Choroid plexus epithelial cell (primary cell): Measurements from ENCODE around the gene CLDN11.

ENCODE experiments used
- DNase-seq: peaks from one replicate; pipeline ENCODE4 v3.0.0-alpha.2; 2010; ENCODE audit warnings: low read depth
- H3K4me3 ChIP-seq: 2 replicates; pipeline ENCODE4 v1.5.1; 2011; ENCODE audit warnings: low read depth, mild to moderate bottlenecking, control low read depth, low read length, moderate library complexity
- CTCF ChIP-seq: conservative IDR thresholded peaks from 2 replicates; pipeline ENCODE4 v1.5.1; 2011; ENCODE audit warnings: low read depth, mild to moderate bottlenecking, control low read depth, inconsistent platforms, low read length, moderate library complexity

The CLDN11 gene

DNA sequence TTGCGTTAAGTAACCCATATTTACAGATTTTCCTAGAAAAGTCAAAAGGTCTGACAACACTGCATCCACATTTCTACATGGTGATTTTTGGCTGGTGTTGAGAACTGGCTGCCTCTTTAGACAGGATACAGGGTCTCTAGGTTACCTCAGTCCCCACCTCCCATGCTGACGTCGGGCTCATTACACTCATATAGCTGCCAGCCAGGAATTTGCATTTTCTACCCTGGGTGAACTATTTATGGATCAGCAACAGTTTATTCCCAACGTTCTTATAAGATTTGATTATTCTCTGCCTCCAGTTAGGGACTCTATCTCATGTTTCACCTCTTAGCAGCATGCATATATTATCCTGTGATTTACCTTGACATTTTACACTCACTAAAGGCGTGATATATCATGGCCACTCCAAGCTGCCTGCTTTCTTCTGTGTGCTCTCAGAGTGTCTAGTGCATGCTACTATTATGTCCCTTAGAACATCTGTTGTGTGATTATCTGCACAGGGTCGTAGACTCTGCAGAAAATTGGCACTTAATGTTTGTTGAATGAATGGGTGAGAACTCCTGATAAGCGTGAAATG, 49.0 kb downstream of the CLDN11 start:
- DNase-seq = no peak
- H3K4me3 ChIP-seq = no peak overlapping the region
- TF ChIP-seq CTCF = no peak

DNA sequence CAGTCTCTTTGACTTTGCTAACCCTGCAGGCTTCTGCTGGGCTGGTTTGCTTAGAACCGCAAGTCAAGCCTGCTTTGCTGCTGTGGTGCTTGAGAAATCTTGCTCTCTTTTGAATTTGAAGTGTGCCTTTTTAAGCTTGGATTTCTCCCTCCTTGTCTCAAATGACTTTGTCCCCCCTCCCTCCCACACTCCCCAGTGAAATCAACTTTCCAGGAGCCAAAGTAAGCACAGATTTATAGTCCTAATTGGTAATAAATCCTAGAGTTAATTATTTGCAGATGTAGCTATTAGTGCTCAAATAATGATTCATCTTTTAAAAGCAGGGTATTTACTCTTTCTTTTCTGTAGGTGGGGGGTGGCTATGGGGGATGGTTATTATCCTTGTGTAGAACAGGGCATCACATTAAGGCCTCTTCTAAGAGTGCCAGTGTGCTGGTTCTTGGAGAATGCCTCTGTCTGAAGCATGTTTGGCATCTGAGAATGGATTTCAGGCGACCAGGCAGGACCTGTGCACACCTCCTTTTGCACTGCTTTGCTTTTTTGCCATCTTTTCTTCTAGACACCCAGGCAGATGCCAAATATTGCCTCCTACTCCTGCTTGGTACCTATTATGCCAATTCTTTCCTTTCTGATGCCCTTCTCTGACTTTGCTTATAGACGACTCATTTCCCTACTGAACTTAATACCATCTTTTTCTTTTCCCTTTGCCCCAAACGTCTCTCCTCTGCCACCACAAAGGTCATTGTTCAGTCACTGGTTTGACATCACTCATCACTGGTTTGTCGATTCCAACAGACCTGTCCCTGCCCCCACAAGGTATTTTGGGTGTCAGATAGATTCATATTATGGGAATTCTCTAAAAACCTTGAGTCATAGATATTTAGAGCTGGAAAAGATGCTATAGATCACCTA, 50.7 kb downstream of the CLDN11 start:
- H3K4me3 ChIP-seq = no peak overlapping the region
- peak; percentile 40 for DNase-seq
- no peak for TF ChIP-seq CTCF

- no peak overlapping the region for H3K4me3 ChIP-seq
- peak; percentile 65 for DNase-seq
- TF ChIP-seq CTCF = no peak
Measured at GRCh38 chr3:170470063-170471016, 51.7 kb downstream of the CLDN11 start.

- no peak overlapping the region for H3K4me3 ChIP-seq
- no peak for TF ChIP-seq CTCF
- no peak for DNase-seq
Measured at GRCh38 chr3:170471149-170471548, 52.5 kb downstream of the CLDN11 start.

GRCh38 chr3:170473358-170473757, 54.7 kb downstream of the CLDN11 start:
- TF ChIP-seq CTCF = no peak
- H3K4me3 ChIP-seq = no peak overlapping the region
- no peak for DNase-seq

GRCh38 chr3:170475092-170475685, 56.5 kb downstream of the CLDN11 start:
- no peak for TF ChIP-seq CTCF
- no peak for DNase-seq
- H3K4me3 ChIP-seq = no peak overlapping the region
